Suprapubic skin (tissue), 3 donors: Measurements from ENCODE around the gene VPS8.

ENCODE experiments used
- POLR2AphosphoS5 ChIP-seq, 3 donors: sonication (generic); formaldehyde crosslinking; IDR thresholded peaks; one replicate each; pipeline ENCODE4 v1.6.1; 2017; ENCODE audit warnings: antibody characterized with exemption in 3 of 3
- TF ChIP-seq, protein P1 (sequence below), 2 donors: fragments of 200-600 bp in 1 of 2; fragments of 450-650 bp in 1 of 2; sonication (generic) in 1 of 2; IDR thresholded peaks; one replicate each; pipeline ENCODE4 v1.5.1; 2016 to 2019; ENCODE audit warnings: antibody characterized with exemption in 2 of 2, mild to moderate bottlenecking in 1 of 2, moderate library complexity in 1 of 2

DNA sequence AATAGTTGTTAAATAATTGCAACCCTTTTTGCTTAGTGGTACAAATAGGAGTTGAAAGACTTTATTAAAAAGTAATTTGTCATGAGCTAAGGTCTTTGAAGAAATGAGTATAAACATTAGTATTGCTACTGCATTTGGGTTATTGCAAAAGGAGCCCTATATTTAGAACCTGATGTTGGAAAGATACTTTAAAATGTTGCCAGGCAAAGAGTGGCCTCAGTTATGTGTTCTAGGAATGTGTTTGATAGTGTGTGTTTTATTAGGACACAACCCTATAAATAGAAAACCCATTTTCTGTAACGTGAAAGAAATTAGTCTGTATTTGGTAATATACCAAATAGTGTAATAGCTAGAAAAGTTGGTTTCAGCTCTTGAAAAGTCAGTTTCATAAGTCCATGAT is 10.7 kb downstream of the VPS8 start:
- TF ChIP-seq POLR2AphosphoS5 (IDR thresholded peaks at IDR 0.05): no peak
- TF ChIP-seq, protein P1, sequence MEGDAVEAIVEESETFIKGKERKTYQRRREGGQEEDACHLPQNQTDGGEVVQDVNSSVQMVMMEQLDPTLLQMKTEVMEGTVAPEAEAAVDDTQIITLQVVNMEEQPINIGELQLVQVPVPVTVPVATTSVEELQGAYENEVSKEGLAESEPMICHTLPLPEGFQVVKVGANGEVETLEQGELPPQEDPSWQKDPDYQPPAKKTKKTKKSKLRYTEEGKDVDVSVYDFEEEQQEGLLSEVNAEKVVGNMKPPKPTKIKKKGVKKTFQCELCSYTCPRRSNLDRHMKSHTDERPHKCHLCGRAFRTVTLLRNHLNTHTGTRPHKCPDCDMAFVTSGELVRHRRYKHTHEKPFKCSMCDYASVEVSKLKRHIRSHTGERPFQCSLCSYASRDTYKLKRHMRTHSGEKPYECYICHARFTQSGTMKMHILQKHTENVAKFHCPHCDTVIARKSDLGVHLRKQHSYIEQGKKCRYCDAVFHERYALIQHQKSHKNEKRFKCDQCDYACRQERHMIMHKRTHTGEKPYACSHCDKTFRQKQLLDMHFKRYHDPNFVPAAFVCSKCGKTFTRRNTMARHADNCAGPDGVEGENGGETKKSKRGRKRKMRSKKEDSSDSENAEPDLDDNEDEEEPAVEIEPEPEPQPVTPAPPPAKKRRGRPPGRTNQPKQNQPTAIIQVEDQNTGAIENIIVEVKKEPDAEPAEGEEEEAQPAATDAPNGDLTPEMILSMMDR (IDR thresholded peaks at IDR 0.05): no peak
